HEK293 (cell line): ENCODE results near the gene AXIN1.

Source experiments
- EGR2 ChIP-seq: fragments of 450-650 bp; formaldehyde crosslinking; IDR thresholded peaks from 2 replicates; pipeline ENCODE4 v1.5.1; 2016; ENCODE audit warnings: low read depth, missing biosample characterization, missing genetic modification characterization
- GLIS1 ChIP-seq: fragments of 450-650 bp; formaldehyde crosslinking; IDR thresholded peaks from 2 replicates; pipeline ENCODE4 v1.5.1; 2016; ENCODE audit warnings: missing biosample characterization, missing genetic modification characterization
- GLIS2 ChIP-seq: fragments of 450-650 bp; formaldehyde crosslinking; IDR thresholded peaks from 2 replicates; pipeline ENCODE4 v1.5.1; 2016; ENCODE audit warnings: missing biosample characterization, missing genetic modification characterization
- KLF1 ChIP-seq: fragments of 450-650 bp; formaldehyde crosslinking; IDR thresholded peaks from 2 replicates; pipeline ENCODE4 v1.5.1; 2016; ENCODE audit warnings: missing biosample characterization, missing genetic modification characterization
- KLF16 ChIP-seq: fragments of 450-650 bp; formaldehyde crosslinking; IDR thresholded peaks from 2 replicates; pipeline ENCODE4 v1.5.1; 2017; ENCODE audit warnings: missing biosample characterization, missing genetic modification characterization
- MEIS1 ChIP-seq: sonication (generic); formaldehyde crosslinking; IDR thresholded peaks from 2 replicates; pipeline ENCODE4 v1.8.1; 2022; ENCODE audit warnings: missing genetic modification reagents, mild to moderate bottlenecking, borderline replicate concordance
- SALL2 ChIP-seq: fragments of 450-650 bp; formaldehyde crosslinking; IDR thresholded peaks from 2 replicates; pipeline ENCODE4 v1.5.0; 2017; ENCODE audit warnings: missing biosample characterization, mild to moderate bottlenecking, missing genetic modification characterization, borderline replicate concordance
- SCRT1 ChIP-seq: fragments of 450-650 bp; formaldehyde crosslinking; IDR thresholded peaks from 2 replicates; pipeline ENCODE4 v1.5.1; 2016; ENCODE audit warnings: missing biosample characterization, missing genetic modification characterization, borderline replicate concordance
- WT1 ChIP-seq: fragments of 450-650 bp; formaldehyde crosslinking; IDR thresholded peaks from 2 replicates; pipeline ENCODE4 v1.5.1; 2016; ENCODE audit warnings: missing biosample characterization, missing genetic modification characterization
- ZBTB20 ChIP-seq: fragments of 450-650 bp; formaldehyde crosslinking; IDR thresholded peaks from 2 replicates; pipeline ENCODE4 v1.5.1; 2016; ENCODE audit warnings: missing biosample characterization, missing genetic modification characterization
- ZBTB8A ChIP-seq: fragments of 450-650 bp; formaldehyde crosslinking; IDR thresholded peaks from 2 replicates; pipeline ENCODE4 v1.5.1; 2016; ENCODE audit warnings: missing biosample characterization, missing genetic modification characterization
- ZNF146 ChIP-seq: fragments of 450-650 bp; formaldehyde crosslinking; IDR thresholded peaks from 2 replicates; pipeline ENCODE4 v1.5.1; 2016; ENCODE audit warnings: missing biosample characterization, missing genetic modification characterization
- ZNF23 ChIP-seq: fragments of 450-650 bp; formaldehyde crosslinking; IDR thresholded peaks from 2 replicates; pipeline ENCODE4 v1.5.1; 2016; ENCODE audit warnings: missing biosample characterization, missing genetic modification characterization, borderline replicate concordance
- ZNF239 ChIP-seq: fragments of 450-650 bp; formaldehyde crosslinking; IDR thresholded peaks from 2 replicates; pipeline ENCODE4 v1.5.1; 2016; ENCODE audit warnings: missing biosample characterization, missing genetic modification characterization
- ZNF266 ChIP-seq: fragments of 450-650 bp; formaldehyde crosslinking; IDR thresholded peaks from 2 replicates; pipeline ENCODE4 v1.5.1; 2016; ENCODE audit warnings: missing biosample characterization, missing genetic modification characterization, low read depth
- ZNF394 ChIP-seq: fragments of 450-650 bp; formaldehyde crosslinking; IDR thresholded peaks from 2 replicates; pipeline ENCODE4 v1.5.1; 2016; ENCODE audit warnings: missing biosample characterization, missing genetic modification characterization, mild to moderate bottlenecking, moderate library complexity, borderline replicate concordance
- ZNF501 ChIP-seq: fragments of 450-650 bp; formaldehyde crosslinking; IDR thresholded peaks from 2 replicates; pipeline ENCODE4 v1.5.1; 2016; ENCODE audit warnings: missing biosample characterization, missing genetic modification characterization
- ZNF514 ChIP-seq: fragments of 450-650 bp; formaldehyde crosslinking; IDR thresholded peaks from 2 replicates; pipeline ENCODE4 v1.5.1; 2016; ENCODE audit warnings: missing biosample characterization, missing genetic modification characterization
- ZNF585B ChIP-seq: fragments of 450-650 bp; formaldehyde crosslinking; IDR thresholded peaks from 2 replicates; pipeline ENCODE4 v1.5.1; 2016; ENCODE audit warnings: missing biosample characterization, missing genetic modification characterization
- ZNF596 ChIP-seq: fragments of 450-650 bp; IDR thresholded peaks from 2 replicates; pipeline ENCODE4 v1.5.0; 2018; ENCODE audit warnings: missing biosample characterization, mild to moderate bottlenecking, missing genetic modification characterization, moderate library complexity
- ZNF624 ChIP-seq: fragments of 450-650 bp; formaldehyde crosslinking; IDR thresholded peaks from 2 replicates; pipeline ENCODE4 v1.5.1; 2017; ENCODE audit warnings: missing biosample characterization, missing genetic modification characterization
- ZNF654 ChIP-seq: fragments of 450-650 bp; formaldehyde crosslinking; IDR thresholded peaks from 2 replicates; pipeline ENCODE4 v1.5.1; 2016; ENCODE audit warnings: low read depth, missing biosample characterization, missing genetic modification characterization
- ZNF791 ChIP-seq: fragments of 450-650 bp; formaldehyde crosslinking; IDR thresholded peaks from 2 replicates; pipeline ENCODE4 v1.5.1; 2016; ENCODE audit warnings: missing biosample characterization, missing genetic modification characterization
- ZNF830 ChIP-seq: fragments of 450-650 bp; IDR thresholded peaks from 2 replicates; pipeline ENCODE4 v1.5.0; 2018; ENCODE audit warnings: missing biosample characterization, missing genetic modification characterization, low read depth, mild to moderate bottlenecking, moderate library complexity
- TF ChIP-seq, protein P1 (sequence below): fragments of 450-650 bp; formaldehyde crosslinking; optimal IDR thresholded peaks from 2 replicates; pipeline ENCODE3; 2016; ENCODE audit warnings: missing biosample characterization, mild to moderate bottlenecking, missing genetic modification characterization
- TF ChIP-seq, protein P2 (sequence below): fragments of 450-650 bp; formaldehyde crosslinking; IDR thresholded peaks from 2 replicates; pipeline ENCODE4 v1.5.1; 2016; ENCODE audit warnings: missing biosample characterization, missing genetic modification characterization, low read depth
- TF ChIP-seq, protein P3 (sequence below): fragments of 450-650 bp; IDR thresholded peaks from 2 replicates; pipeline ENCODE4 v1.5.1; 2018; ENCODE audit warnings: missing biosample characterization, mild to moderate bottlenecking, missing genetic modification characterization
- TF ChIP-seq, protein P4 (sequence below): fragments of 450-650 bp; IDR thresholded peaks from 2 replicates; pipeline ENCODE4 v1.5.1; 2018; ENCODE audit warnings: missing biosample characterization, missing genetic modification characterization
- TF ChIP-seq, protein P5 (sequence below): fragments of 450-650 bp; formaldehyde crosslinking; IDR thresholded peaks from 2 replicates; pipeline ENCODE4 v1.5.1; 2016; ENCODE audit warnings: missing biosample characterization, missing genetic modification characterization
- TF ChIP-seq, protein P6 (sequence below): fragments of 450-650 bp; formaldehyde crosslinking; IDR thresholded peaks from 2 replicates; pipeline ENCODE4 v1.5.1; 2017; ENCODE audit warnings: missing biosample characterization, missing genetic modification characterization

Gene AXIN1

DNA sequence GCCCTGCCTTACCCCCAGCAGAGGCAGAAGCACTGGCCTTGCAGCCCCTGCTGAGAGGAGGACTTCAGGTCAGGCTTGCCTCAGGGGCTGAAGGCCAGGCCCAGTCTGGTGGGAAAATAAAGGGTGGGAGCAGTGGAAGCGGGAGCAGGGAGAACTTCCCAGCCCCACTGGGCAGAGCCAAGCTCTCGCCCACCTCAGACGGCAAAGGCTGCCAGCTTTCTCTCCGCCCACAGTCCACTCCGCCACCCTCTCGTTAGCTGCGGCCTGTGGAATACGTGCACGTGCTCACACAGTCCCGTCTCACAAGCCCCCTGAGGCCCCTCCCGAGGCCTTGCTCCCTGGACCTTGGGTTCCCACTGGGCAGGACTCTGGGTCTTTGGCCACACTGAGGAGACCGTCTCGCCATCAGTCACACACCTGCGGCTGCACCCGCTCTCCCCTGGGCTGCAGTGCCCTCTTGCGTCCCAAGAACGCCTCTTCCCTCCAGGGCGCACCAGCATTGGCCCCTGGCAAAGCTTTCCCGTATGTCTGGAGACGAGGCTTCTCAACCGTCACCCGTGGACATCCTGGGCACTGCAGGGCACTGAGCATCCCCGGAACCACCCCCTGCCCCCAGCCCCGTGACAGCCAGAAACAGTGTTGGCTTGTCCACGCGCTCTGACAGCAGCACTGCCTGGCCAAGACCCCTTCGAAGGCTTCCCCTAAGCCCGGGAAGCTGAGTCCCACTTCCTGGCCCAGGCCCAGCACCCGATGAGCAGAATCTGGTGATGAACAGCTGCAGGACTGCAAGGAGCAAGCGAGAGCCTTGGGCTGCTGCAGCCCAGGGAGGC lies 9.6 kb upstream of the AXIN1 start (continued):
- no peak for TF ChIP-seq ZNF23 (tag by site-specific recombination)
- no peak for TF ChIP-seq MEIS1 (CRISPR knock-in tag)
- TF ChIP-seq, protein P1, sequence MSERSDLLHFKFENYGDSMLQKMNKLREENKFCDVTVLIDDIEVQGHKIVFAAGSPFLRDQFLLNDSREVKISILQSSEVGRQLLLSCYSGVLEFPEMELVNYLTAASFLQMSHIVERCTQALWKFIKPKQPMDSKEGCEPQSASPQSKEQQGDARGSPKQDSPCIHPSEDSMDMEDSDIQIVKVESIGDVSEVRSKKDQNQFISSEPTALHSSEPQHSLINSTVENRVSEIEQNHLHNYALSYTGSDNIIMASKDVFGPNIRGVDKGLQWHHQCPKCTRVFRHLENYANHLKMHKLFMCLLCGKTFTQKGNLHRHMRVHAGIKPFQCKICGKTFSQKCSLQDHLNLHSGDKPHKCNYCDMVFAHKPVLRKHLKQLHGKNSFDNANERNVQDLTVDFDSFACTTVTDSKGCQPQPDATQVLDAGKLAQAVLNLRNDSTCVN, result peak; percentile 26
- TF ChIP-seq, protein P2, sequence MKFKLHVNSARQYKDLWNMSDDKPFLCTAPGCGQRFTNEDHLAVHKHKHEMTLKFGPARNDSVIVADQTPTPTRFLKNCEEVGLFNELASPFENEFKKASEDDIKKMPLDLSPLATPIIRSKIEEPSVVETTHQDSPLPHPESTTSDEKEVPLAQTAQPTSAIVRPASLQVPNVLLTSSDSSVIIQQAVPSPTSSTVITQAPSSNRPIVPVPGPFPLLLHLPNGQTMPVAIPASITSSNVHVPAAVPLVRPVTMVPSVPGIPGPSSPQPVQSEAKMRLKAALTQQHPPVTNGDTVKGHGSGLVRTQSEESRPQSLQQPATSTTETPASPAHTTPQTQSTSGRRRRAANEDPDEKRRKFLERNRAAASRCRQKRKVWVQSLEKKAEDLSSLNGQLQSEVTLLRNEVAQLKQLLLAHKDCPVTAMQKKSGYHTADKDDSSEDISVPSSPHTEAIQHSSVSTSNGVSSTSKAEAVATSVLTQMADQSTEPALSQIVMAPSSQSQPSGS, result no peak
- TF ChIP-seq EGR2 (tag by site-specific recombination), result peak; percentile 63
- no peak for TF ChIP-seq GLIS2 (tag by site-specific recombination)
- TF ChIP-seq, protein P3, sequence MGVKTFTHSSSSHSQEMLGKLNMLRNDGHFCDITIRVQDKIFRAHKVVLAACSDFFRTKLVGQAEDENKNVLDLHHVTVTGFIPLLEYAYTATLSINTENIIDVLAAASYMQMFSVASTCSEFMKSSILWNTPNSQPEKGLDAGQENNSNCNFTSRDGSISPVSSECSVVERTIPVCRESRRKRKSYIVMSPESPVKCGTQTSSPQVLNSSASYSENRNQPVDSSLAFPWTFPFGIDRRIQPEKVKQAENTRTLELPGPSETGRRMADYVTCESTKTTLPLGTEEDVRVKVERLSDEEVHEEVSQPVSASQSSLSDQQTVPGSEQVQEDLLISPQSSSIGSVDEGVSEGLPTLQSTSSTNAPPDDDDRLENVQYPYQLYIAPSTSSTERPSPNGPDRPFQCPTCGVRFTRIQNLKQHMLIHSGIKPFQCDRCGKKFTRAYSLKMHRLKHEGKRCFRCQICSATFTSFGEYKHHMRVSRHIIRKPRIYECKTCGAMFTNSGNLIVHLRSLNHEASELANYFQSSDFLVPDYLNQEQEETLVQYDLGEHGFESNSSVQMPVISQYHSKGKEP (tag by site-specific recombination), result no peak
- TF ChIP-seq SALL2 (tag by site-specific recombination), result no peak
- 0 out of 2 replicates have a peak, but pooled peaks have one; percentile 48 for TF ChIP-seq KLF16 (tag by site-specific recombination)
- no peak for TF ChIP-seq KLF1 (tag by site-specific recombination)
- no peak for TF ChIP-seq ZNF830 (tag by site-specific recombination)
- TF ChIP-seq, protein P4, sequence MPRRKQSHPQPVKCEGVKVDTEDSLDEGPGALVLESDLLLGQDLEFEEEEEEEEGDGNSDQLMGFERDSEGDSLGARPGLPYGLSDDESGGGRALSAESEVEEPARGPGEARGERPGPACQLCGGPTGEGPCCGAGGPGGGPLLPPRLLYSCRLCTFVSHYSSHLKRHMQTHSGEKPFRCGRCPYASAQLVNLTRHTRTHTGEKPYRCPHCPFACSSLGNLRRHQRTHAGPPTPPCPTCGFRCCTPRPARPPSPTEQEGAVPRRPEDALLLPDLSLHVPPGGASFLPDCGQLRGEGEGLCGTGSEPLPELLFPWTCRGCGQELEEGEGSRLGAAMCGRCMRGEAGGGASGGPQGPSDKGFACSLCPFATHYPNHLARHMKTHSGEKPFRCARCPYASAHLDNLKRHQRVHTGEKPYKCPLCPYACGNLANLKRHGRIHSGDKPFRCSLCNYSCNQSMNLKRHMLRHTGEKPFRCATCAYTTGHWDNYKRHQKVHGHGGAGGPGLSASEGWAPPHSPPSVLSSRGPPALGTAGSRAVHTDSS (tag by site-specific recombination), result no peak
- peak; percentile 70 for TF ChIP-seq ZBTB8A (tag by site-specific recombination)
- peak; percentile 78 for TF ChIP-seq ZBTB20 (tag by site-specific recombination)
- peak; percentile 34; the same call in 1 of the 2 replicates for TF ChIP-seq ZNF501 (tag by site-specific recombination)
- TF ChIP-seq ZNF394 (tag by site-specific recombination), result 0 out of 2 replicates have a peak, but pooled peaks have one; percentile 41
- peak; percentile 53 for TF ChIP-seq ZNF654
- no peak for TF ChIP-seq ZNF624 (tag by site-specific recombination)
- no peak for TF ChIP-seq ZNF791 (tag by site-specific recombination)
- TF ChIP-seq SCRT1 (tag by site-specific recombination), result peak; percentile 92
- TF ChIP-seq ZNF585B, result no peak
- no peak for TF ChIP-seq ZNF514 (tag by site-specific recombination)
- TF ChIP-seq ZNF146 (tag by site-specific recombination), result no peak
- no peak for TF ChIP-seq ZNF239 (tag by site-specific recombination)
- TF ChIP-seq ZNF266 (tag by site-specific recombination), result no peak
- TF ChIP-seq GLIS1 (tag by site-specific recombination), result peak; percentile 10; the same call in 1 of the 2 replicates
- no peak for TF ChIP-seq WT1
- no peak for TF ChIP-seq ZNF596 (tag by site-specific recombination)
- TF ChIP-seq, protein P5, sequence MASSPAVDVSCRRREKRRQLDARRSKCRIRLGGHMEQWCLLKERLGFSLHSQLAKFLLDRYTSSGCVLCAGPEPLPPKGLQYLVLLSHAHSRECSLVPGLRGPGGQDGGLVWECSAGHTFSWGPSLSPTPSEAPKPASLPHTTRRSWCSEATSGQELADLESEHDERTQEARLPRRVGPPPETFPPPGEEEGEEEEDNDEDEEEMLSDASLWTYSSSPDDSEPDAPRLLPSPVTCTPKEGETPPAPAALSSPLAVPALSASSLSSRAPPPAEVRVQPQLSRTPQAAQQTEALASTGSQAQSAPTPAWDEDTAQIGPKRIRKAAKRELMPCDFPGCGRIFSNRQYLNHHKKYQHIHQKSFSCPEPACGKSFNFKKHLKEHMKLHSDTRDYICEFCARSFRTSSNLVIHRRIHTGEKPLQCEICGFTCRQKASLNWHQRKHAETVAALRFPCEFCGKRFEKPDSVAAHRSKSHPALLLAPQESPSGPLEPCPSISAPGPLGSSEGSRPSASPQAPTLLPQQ (tag by site-specific recombination), result no peak
- TF ChIP-seq, protein P6, sequence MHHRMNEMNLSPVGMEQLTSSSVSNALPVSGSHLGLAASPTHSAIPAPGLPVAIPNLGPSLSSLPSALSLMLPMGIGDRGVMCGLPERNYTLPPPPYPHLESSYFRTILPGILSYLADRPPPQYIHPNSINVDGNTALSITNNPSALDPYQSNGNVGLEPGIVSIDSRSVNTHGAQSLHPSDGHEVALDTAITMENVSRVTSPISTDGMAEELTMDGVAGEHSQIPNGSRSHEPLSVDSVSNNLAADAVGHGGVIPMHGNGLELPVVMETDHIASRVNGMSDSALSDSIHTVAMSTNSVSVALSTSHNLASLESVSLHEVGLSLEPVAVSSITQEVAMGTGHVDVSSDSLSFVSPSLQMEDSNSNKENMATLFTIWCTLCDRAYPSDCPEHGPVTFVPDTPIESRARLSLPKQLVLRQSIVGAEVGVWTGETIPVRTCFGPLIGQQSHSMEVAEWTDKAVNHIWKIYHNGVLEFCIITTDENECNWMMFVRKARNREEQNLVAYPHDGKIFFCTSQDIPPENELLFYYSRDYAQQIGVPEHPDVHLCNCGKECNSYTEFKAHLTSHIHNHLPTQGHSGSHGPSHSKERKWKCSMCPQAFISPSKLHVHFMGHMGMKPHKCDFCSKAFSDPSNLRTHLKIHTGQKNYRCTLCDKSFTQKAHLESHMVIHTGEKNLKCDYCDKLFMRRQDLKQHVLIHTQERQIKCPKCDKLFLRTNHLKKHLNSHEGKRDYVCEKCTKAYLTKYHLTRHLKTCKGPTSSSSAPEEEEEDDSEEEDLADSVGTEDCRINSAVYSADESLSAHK, result no peak
